GM12872 (cell line): ENCODE results near the gene CNIH1.

Experiments used
- CTCF ChIP-seq: IDR thresholded peaks from 3 replicates; pipeline ENCODE4 v1.5.1; 2011; ENCODE audit warnings: low read depth, mild to moderate bottlenecking, low read length, moderate library complexity; ENCODE audit not compliant: insufficient read depth

The CNIH1 gene

DNA sequence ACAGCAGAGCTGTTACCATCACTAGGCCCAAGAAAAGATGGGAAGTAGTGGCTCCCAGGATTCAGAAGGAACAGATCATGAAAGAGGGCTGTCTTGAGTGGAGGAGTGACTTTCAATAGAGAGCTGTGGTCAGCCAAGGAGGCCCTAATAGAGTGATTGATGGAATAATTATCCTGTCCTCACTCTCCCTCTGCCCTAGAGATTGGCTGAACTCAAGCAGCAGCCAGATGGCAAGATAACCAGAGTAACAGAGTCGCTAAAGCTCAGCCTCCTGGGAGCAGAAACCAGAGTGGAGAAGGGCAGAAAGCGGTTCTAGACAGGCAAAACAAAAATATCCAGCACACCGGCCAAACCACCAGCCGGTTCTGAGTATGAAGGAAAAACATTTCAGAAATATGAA lies 24.5 kb upstream of the CNIH1 start:
- no peak for TF ChIP-seq CTCF

DNA sequence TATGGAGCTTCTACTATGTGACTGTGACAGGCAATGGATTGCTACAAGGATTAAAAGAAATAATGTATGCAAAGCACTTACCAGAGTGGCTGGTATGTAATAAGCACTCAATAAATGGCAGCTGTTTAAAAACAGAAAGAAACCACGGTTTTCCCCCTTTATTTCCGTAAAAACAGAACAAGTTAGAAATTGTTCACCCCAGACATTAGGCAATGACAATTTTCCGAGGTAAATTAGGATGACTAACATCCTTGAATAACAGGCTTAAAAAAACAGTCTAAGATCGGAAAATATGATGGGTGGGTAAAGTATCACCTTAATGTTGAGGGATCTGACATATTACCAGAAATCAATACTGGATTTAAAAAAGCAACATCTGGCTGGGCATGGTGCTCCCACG lies 20.9 kb upstream of the CNIH1 start:
- TF ChIP-seq CTCF = no peak

GRCh38 chr14:54459106-54459505 lies 17.9 kb upstream of the CNIH1 start:
- no peak for TF ChIP-seq CTCF

GRCh38 chr14:54457609-54457996 lies 16.4 kb upstream of the CNIH1 start:
- TF ChIP-seq CTCF = no peak

- TF ChIP-seq CTCF = no peak
These were observed 14.2 kb upstream of the CNIH1 start for GRCh38 chr14:54455363-54455762.

DNA sequence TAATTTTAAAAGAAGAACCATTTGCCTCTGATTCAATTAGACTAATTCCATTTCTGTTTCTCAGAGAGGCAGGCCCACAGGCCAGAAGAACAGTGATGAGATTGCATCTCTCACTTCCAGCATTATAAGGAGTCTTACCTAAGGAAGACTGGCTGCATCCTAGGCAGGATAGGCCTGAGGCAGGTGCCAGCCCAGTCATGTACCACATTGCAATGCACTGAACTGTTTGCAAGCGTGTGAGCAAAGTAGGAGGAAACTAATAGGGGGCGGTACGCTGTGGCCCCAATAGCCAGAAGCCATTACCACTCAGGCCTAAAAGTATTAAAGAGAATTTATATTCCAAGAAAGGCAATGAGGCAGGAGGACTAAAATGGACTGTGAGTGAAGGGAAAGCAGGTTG lies 12.1 kb upstream of the CNIH1 start:
- no peak for TF ChIP-seq CTCF

- TF ChIP-seq CTCF = no peak
These were observed 10.8 kb upstream of the CNIH1 start for GRCh38 chr14:54451961-54452360.

GRCh38 chr14:54451121-54451601 lies 10.0 kb upstream of the CNIH1 start:
- no peak for TF ChIP-seq CTCF
